C4-2B (cell line): Measurements from ENCODE around the gene PABPC4L.

Source experiments
- H3K27ac ChIP-seq: fragments of 450-650 bp; 2 replicates; pipeline ENCODE4 v1.5.1; 2017
- ZFX ChIP-seq: fragments of 450-650 bp; IDR thresholded peaks from 2 replicates; pipeline ENCODE4 v1.6.1; 2017
- TF ChIP-seq, protein P1 (sequence below): fragments of 450-650 bp; conservative IDR thresholded peaks from 2 replicates; pipeline ENCODE4 v1.5.1; 2017; ENCODE audit warnings: mild to moderate bottlenecking

The PABPC4L gene

DNA sequence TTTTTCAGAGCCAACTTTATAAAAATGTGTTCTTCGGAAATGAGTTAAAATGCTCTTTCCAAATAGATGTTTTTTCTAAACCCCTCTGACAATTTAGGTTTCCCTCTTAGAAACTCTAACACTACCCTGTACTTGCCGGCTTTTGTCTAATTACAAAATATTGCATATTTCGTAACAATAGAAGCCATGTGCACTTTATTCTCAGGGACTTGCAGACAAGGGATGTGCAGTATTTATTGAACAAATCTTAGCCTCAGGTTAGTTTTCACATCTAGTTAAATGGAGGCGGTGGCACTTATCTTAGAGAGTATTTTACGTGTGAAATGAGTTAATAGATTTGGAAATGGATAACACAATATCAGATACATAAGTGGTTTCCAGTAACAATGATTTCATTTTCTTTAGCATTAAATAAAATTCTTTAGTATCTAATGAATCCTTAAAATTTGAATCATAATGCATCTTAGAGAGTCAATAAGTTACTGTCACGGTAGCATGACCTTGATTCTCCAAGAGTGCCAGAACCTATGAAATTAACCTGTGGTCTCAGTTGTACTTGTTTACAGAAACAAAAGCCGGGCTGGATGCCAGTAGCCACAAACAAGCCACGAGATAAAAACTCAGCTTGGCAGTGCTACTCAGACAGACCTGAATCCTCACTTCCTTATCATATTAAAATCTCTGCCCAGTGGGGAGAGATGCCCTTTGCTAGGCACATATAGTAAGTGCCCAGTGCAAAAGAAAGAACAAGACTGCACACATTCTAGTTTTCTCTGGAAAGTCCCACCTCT, 772 bp upstream of the PABPC4L start:
- TF ChIP-seq, protein P1, sequence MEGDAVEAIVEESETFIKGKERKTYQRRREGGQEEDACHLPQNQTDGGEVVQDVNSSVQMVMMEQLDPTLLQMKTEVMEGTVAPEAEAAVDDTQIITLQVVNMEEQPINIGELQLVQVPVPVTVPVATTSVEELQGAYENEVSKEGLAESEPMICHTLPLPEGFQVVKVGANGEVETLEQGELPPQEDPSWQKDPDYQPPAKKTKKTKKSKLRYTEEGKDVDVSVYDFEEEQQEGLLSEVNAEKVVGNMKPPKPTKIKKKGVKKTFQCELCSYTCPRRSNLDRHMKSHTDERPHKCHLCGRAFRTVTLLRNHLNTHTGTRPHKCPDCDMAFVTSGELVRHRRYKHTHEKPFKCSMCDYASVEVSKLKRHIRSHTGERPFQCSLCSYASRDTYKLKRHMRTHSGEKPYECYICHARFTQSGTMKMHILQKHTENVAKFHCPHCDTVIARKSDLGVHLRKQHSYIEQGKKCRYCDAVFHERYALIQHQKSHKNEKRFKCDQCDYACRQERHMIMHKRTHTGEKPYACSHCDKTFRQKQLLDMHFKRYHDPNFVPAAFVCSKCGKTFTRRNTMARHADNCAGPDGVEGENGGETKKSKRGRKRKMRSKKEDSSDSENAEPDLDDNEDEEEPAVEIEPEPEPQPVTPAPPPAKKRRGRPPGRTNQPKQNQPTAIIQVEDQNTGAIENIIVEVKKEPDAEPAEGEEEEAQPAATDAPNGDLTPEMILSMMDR: no peak
- TF ChIP-seq ZFX: no peak
- H3K27ac ChIP-seq: no peak overlapping the region

DNA sequence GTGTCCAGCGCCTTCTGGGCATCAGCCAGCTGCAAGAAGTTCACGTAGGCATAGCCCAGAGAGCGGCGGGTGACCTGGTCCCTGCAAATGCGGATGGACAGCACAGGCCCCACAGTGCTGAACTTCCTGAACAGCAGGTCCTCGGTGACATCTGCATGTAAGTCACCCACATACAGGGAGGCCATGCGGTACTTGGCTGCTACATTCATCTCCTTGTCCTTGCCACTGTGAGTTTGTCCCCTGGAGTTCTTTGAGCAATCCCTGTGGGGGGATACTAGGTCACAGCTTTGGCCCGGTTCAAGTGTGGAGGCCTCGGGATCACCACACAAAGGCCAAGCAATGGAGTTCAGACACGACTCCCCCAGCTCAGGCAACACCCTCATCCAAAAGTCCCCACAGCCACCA, 776 bp downstream of the PABPC4L start:
- no peak overlapping the region for H3K27ac ChIP-seq
- TF ChIP-seq, protein P1: no peak
- TF ChIP-seq ZFX: no peak

DNA sequence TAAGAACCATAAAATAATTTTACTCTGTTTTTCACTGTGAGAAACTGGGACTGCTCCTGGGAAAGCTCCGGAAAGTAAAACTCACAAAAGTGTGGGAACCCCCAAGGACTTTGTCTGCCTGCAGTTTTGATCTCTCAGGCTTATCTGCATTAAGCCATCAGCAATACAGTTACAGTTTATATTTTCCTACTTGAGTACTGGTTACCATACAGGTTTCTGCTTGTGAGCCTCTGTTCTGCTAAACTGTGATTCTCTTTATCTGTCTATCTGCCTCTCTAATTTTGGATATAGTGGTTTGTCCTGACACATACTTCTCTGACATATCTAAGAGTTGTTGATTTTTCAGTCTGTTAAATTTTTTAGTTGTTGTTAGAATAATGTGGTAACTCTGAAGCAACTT, 11.6 kb downstream of the PABPC4L start:
- no peak for TF ChIP-seq ZFX
- TF ChIP-seq, protein P1: no peak

DNA sequence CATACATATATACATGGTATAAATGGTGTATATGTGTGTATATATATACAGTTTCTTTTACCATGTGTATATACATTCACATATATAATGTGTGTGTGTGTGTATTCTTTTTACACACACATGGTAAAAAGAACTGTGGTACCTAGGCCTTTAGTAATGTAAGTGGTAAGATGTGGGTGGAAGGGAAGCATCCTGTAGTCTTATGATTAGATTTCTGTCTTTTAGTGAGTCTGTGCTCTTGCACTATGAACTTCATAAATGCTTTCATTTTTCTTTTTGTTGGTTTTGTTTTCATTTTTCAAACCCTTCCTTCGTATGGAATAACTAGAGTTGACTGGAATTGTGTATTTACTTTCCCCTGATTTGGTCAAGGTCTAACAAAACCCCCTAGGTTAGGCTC, 12.1 kb downstream of the PABPC4L start:
- H3K27ac ChIP-seq: no peak overlapping the region
- TF ChIP-seq, protein P1: no peak
- TF ChIP-seq ZFX: no peak

More for the DNA sequence above, 11.6 kb downstream of the PABPC4L start:
- H3K27ac ChIP-seq: no peak overlapping the region

DNA sequence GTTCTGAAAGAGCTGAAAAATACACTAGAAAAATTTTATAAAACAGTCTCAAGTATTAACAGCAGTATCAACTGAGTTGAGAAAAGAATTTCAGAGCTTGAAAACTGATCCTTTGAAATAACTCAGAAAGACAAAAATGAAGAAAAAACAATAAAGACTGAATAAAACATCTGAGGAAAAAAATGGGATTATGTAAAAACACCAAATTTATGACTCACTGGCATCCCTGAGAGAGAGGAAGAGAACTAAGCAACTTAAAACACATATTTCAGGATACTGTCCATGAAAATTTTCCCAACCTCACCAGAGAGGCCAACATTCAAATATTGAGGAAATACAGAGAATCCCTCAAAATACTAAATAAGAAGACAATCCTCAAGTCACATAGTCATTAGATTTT, 22.9 kb downstream of the PABPC4L start:
- TF ChIP-seq, protein P1: no peak
- TF ChIP-seq ZFX: no peak
- no peak overlapping the region for H3K27ac ChIP-seq

DNA sequence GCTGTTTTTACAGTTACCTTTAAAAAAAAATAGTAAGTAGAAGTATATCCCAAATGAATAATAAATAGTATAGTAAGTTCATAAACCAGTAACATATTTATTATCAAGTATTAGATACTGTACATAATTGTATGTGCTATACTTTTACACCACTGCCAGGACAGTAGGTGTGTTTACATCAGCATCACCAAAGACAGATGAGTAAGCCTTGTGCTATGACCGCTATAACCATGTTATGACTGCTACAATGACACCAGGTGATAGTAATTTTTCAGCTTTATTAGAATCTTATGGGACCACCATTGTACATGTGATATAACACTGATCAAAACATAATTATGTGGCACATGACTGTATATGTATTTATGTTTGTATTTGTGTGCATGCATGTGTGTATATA, 27.3 kb downstream of the PABPC4L start:
- no peak overlapping the region for H3K27ac ChIP-seq
- TF ChIP-seq ZFX: no peak
- TF ChIP-seq, protein P1: no peak

DNA sequence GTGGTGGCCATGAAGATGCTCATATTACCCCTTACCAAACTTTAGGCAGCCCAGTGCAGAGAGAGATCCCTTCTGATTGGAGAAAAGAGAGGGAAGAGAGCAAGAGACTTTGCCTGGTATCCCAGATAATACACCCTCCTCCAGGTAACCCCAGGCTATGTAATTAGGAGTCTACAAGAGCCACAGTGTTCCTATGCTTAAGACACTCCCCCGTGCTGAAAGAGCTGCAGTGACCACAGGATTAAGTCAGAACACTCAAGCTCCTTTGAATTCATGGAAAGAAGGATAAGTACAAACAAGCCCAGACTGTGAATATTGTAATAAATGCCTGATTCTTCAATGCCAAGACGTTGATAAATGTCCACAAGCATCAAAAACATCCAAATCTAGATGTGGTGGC, 41.4 kb downstream of the PABPC4L start:
- TF ChIP-seq, protein P1: no peak
- no peak for TF ChIP-seq ZFX
- H3K27ac ChIP-seq: no peak overlapping the region
